SW 1271 (cell line): ENCODE measurements around the gene UNC80.

Experiments
- DNase-seq, 2 experiments: peaks; one replicate each; lab custom pipeline; 2025; lab: John Stamatoyannopoulos, UW

Gene UNC80

DNA sequence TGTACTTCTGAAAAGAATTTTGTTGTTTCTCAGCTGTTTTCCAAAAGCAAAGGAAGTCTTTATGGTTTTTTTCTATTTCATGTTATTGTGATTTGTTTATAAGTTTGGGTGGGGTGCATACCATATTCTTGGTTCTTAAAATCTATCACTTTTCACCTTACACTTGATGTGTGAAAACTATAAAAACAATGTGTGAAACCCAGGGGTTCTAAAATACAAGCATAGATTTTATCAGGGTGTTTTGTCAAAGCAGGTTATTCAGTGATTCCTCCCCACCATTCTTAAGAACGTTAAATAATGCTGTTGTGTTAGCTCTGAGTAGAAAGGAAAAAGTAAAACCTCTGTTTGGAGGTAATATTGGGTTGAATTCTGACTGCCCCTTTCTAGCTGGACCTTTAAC, 248.5 kb downstream of the UNC80 start:
- no peak for DNase-seq

- DNase-seq = no peak
Observed at GRCh38 chr2:210022824-210023223, 251.2 kb downstream of the UNC80 start.

DNA sequence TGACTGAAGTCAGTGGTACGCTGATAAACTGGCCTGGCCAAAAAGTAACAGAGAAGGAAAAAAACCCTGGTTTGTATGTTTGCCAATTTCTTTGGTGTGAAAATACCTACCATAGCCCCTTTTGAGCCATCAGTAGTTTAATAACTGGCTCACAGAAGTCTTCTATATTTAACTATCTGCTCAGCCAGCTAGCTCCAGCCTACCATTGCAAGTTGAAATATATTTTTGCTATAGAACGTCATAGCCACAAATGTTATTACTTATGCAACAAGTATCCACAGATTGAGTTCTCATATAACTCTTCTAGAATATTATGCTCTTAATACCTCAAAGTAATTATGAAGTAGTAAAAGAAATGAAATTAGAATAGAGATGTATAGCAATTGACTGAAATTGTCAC, 256.0 kb downstream of the UNC80 start:
- DNase-seq = no peak

DNA sequence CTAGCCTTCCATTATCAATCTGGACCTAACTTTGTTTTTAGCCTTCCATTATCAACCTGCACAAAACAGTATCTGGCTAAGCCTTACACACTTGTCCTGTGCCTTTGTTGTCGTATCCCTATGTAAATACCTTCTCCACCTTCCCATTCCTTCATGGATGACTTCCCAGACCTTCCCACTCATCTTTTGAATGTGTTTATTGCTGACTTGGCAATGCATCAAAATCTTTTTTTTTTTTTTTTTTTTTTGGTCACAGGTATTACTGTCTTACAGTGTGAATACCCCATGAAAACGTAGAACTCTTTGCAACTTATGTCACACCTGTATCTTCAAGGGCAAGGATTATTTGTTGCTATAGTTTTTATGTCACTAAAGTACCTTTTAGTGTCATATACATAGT, 256.5 kb downstream of the UNC80 start:
- DNase-seq = no peak

DNA sequence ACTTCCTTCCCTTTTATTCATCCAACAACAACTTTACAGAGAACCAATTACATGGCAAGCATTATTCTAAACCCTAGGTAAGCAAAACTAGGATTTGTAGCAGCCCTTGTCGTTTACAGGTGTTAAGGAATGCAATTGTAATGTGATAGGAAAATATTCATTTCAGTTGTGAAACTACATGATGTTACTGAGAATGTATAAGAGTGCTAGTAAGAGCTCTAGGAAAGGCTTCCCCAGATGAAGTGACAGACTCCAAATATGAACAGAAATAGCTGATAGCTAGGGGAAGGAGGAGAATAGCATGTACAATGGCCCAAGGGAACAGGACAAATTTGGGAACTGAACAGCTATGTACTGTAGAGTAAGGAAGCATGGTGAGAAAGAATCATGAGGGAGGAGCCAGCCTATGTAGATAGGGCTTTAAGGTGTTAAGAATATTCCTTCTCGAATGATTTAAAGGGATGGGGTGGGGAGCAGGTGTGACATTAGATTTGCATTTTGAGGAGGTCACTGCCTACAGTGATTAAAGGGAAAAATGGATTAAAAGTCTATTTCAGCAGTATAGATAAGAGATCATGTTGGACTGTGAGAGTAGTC, 262.6 kb downstream of the UNC80 start:
- no peak for DNase-seq

DNA sequence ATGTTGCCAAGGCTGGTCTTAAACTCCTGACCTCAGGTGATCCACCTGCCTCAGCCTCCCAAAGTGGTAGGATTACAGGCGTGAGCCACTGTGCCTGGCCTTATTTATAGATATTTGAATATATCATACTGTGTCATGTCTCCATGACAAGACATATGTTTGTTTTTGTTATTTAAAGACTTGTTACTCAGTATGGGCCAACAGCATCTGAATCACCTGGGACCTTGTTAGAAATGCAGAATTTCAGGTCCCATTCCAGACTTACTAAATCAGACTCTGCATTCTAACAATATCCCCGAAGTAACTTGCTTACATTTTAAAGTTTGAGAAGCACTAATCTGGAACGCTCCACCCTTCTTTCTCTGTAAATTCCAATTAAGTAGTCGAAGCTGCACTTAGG, 264.0 kb downstream of the UNC80 start:
- no peak for DNase-seq

GRCh38 chr2:210038078-210038477, 266.4 kb downstream of the UNC80 start:
- DNase-seq = no peak

GRCh38 chr2:210046851-210047500, 275.3 kb downstream of the UNC80 start:
- DNase-seq = no peak
